Gastrocnemius medialis (tissue), 4 donors: Measurements from ENCODE around the gene NECTIN2. TPM values are rescaled to one million over a fixed set of nuclear protein-coding genes. Genes with fewer than 3 reads are reported as not detected.
A peak's percentile ranks its signal among the peaks of the same experiment; 100 is the strongest.

Source experiments
- ATAC-seq, 2 donors: fragments of 150-250 bp; one replicate each; pipeline ENCODE4 v1.9.1; 2016
- DNase-seq, 2 donors: peaks; one replicate each; pipeline ENCODE4 v3.0.0-alpha.2; 2019
- H3K27ac ChIP-seq, 4 donors: fragments of 200-600 bp; sonication (generic); 1 replicate in 1 of 4; 2 replicates in 3 of 4; pipeline ENCODE4 v1.5.1; 2016 to 2018; ENCODE audit warnings: mild to moderate bottlenecking in 2 of 4, moderate library complexity in 1 of 4
- H3K27me3 ChIP-seq, 3 donors: fragments of 200-600 bp; sonication (generic) in 2 of 3; 1 replicate in 1 of 3; 2 replicates in 2 of 3; pipeline versions ENCODE4 v1.5.1 to v1.6.0; 2016 to 2019; ENCODE audit warnings: mild to moderate bottlenecking in 1 of 3, moderate library complexity in 1 of 3
- H3K36me3 ChIP-seq, 2 donors: fragments of 200-600 bp; sonication (generic) in 1 of 2; one replicate each; pipeline ENCODE4 v1.5.1; 2017 to 2018
- H3K4me1 ChIP-seq, 2 donors: fragments of 200-600 bp; sonication (generic) in 1 of 2; one replicate each; pipeline ENCODE4 v1.5.1; 2016 to 2017; ENCODE audit warnings: mild to moderate bottlenecking in 2 of 2
- H3K4me3 ChIP-seq, 4 donors: fragments of 200-600 bp; sonication (generic) in 3 of 4; 1 replicate in 1 of 4; 2 replicates in 3 of 4; pipeline ENCODE4 v1.5.1; 2016 to 2019; ENCODE audit warnings: mild to moderate bottlenecking in 2 of 4
- H3K9me3 ChIP-seq, 3 donors: fragments of 200-600 bp; sonication (generic) in 2 of 3; 1 replicate in 1 of 3; 2 replicates in 2 of 3; pipeline ENCODE4 v1.5.1; 2016 to 2019
- CTCF ChIP-seq, 5 experiments: fragments of 450-650 bp in 3 of 5; fragments of 200-600 bp in 2 of 5; sonication (generic) in 2 of 5; IDR thresholded peaks in 4 of 5; conservative IDR thresholded peaks in 1 of 5; 1 replicate in 4 of 5; 2 replicates in 1 of 5; pipeline ENCODE4 v1.5.1; 2016 to 2019; ENCODE audit warnings: antibody characterized with exemption in 5 of 5, mild to moderate bottlenecking in 3 of 5, moderate library complexity in 3 of 5
- POLR2A ChIP-seq, 2 donors: fragments of 450-650 bp; IDR thresholded peaks; one replicate each; pipeline ENCODE4 v1.6.1; 2017; ENCODE audit warnings: antibody characterized with exemption in 2 of 2, mild to moderate bottlenecking in 2 of 2, moderate library complexity in 2 of 2
- in situ Hi-C, 4 donors: fragments of 200-750 bp; cut with MboI; loops; one replicate each; pipeline versions ENCODE4 v1.15.0 to v1.8.0; 2017; ENCODE audit warnings: low sequenced_read_pairs in 4 of 4
- intact Hi-C: fragments of 100-400 bp; cut with DNase I; formaldehyde crosslinking; loops from one replicate; pipeline ENCODE4 v1.15.1; 2023; ENCODE audit warnings: low total_unique reads
- total RNA-seq, 4 donors: library from RNA; depleted of rRNA; stranded (reverse); fragments of >200 nt; gene quantifications; one replicate each; pipeline versions ENCODE4 v1.1.0 to v1.2.3, GENCODE V29; 2016

NECTIN2 gene
- total RNA-seq, 4 donors from 2014 or later: 10.3 to 20.8 (median 16.7) TPM

- H3K9me3 ChIP-seq: no peaks in the 10 kb centered on the region
- intact Hi-C loops (loop anchor here (10.0 kb wide), 1 partner anchor 911 kb away; no protein-coding TSS in a partner anchor), in situ Hi-C loops (no loop called here)
- H3K4me3 ChIP-seq: no peak overlapping the region
- H3K4me1 ChIP-seq: peaks cover 8 to 12% of the 10 kb centered on the region in 2 donors
- ATAC-seq (peak in 1 of 2 donors; percentile 38), DNase-seq (no peak)
- no peak overlapping the region for H3K27ac ChIP-seq
- TF ChIP-seq POLR2A (IDR thresholded peaks at IDR 0.05) (no peak), CTCF (IDR thresholded peaks at IDR 0.05 in 4 of 5, conservative IDR thresholded peaks at IDR 0.05 in 1 of 5) (no peak)
- H3K27me3 ChIP-seq: no peaks in the 10 kb centered on the region
- H3K36me3 ChIP-seq: no peaks in the 10 kb centered on the region
Observed at GRCh38 chr19:44803442-44804428, 42.4 kb upstream of the NECTIN2 start.

- no peak for ATAC-seq
- intact Hi-C loops: loop anchor here (10.0 kb wide), 1 partner anchor 909 kb away; no protein-coding TSS in a partner anchor
Observed at GRCh38 chr19:44806291-44806690, 39.8 kb upstream of the NECTIN2 start.

GRCh38 chr19:44807162-44807561, 38.9 kb upstream of the NECTIN2 start:
- no peak for ATAC-seq
- peaks cover 17 to 26% of the 10 kb centered on the region in 2 donors for H3K4me1 ChIP-seq
- peak overlapping the region in 3 of 4 donors; percentile 41 to 82 (median 74) for H3K27ac ChIP-seq
- no peaks in the 10 kb centered on the region for H3K27me3 ChIP-seq
- H3K4me3 ChIP-seq: no peak overlapping the region
- no peaks in the 10 kb centered on the region for H3K36me3 ChIP-seq
- no peak for TF ChIP-seq POLR2A (IDR thresholded peaks at IDR 0.05)
- no peak for TF ChIP-seq CTCF (IDR thresholded peaks at IDR 0.05 in 4 of 5, conservative IDR thresholded peaks at IDR 0.05 in 1 of 5)
- H3K9me3 ChIP-seq: no peaks in the 10 kb centered on the region
- intact Hi-C loops: loop anchor here (10.0 kb wide), 1 partner anchor 908 kb away; no protein-coding TSS in a partner anchor
- in situ Hi-C loops: no loop called here
- DNase-seq: no peak

More at GRCh38 chr19:44806291-44806690, 39.8 kb upstream of the NECTIN2 start:
- no peaks in the 10 kb centered on the region for H3K27me3 ChIP-seq
- H3K9me3 ChIP-seq: no peaks in the 10 kb centered on the region
- in situ Hi-C loops: no loop called here
- no peaks in the 10 kb centered on the region for H3K36me3 ChIP-seq
- H3K4me3 ChIP-seq: no peak overlapping the region
- no peak for DNase-seq
- TF ChIP-seq POLR2A (IDR thresholded peaks at IDR 0.05) (no peak), CTCF (IDR thresholded peaks at IDR 0.05 in 4 of 5, conservative IDR thresholded peaks at IDR 0.05 in 1 of 5) (no peak)
- no peak overlapping the region for H3K27ac ChIP-seq
- H3K4me1 ChIP-seq: peaks cover 17 to 26% of the 10 kb centered on the region in 2 donors

DNA sequence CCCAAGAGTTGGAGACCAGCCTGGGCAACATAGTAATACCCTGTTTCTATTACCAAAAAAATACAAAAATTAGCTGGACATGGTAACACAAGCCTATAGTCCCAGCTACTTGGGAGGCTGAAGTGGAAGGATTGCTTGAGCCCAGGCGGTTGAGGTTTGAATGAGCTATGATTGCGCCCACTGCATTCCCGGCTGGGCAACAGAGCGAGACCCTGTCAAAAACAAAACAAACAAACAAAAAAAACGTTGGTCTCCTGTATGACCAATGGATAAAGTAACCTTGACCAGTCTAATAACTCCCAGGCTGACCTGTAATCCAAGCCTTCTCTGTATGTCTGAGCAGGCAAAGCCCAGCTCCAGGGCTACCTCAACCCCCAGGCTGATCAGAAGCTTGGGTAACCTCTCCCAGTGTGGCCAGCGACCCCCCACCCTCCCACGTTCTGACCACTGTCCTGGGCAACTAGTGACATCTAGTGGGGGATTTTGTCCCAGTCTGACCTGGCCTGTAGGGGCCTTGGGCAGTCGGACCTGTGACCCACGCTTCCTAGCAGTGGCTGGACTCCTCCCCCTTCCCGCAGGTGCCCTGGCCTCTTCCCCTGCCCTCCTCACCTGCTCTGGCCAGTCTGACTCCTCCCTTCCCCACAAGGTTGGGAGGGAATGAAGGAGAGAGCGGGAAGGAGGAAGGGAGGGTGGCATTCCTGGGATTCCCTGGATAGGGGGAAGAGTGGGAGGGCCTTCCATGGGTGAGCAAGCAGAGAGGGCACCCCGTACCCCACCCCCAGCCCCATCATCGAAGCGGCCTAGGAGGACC, 38.2 kb upstream of the NECTIN2 start:
- no peaks in the 10 kb centered on the region for H3K9me3 ChIP-seq
- H3K4me1 ChIP-seq: peaks cover 17 to 26% of the 10 kb centered on the region in 2 donors
- TF ChIP-seq POLR2A (IDR thresholded peaks at IDR 0.05) (no peak), CTCF (IDR thresholded peaks at IDR 0.05 in 4 of 5, conservative IDR thresholded peaks at IDR 0.05 in 1 of 5) (peak; percentile 31 to 69 (median 54))
- DNase-seq (peak in 1 of 2 donors; percentile 22), ATAC-seq (peak; percentile 39 to 54)
- no peaks in the 10 kb centered on the region for H3K27me3 ChIP-seq
- H3K4me3 ChIP-seq: peak overlapping the region in 2 of 4 donors; percentile 61 to 77
- no peaks in the 10 kb centered on the region for H3K36me3 ChIP-seq
- H3K27ac ChIP-seq: peak overlapping the region; percentile 41 to 82 (median 72)
- in situ Hi-C loops: no loop called here
- intact Hi-C loops: loop anchor here (1.0 to 10.0 kb wide), 2 partner anchors 24 to 907 kb away; no protein-coding TSS in a partner anchor
